K562 (cell line): ENCODE results near the gene BPIFB2. TPM values are rescaled to one million over a fixed set of nuclear protein-coding genes. Genes with fewer than 3 reads are reported as not detected.

Source experiments
- ATAC-seq: fragments of 200-7000 bp; cut with Tn5 transposase; 3 replicates; pipeline ENCODE4 v1.9.1; 2020; ENCODE audit warnings: moderate library complexity
- BruUV-seq: library from RNA; stranded (reverse); fragments of 400-500 nt; replicated peaks from 2 replicates; lab custom pipeline; 2021; lab: Mats Ljungman, UMichigan
- CTCF ChIA-PET: fragments of 300-600 bp; formaldehyde crosslinking; extraction: SDS; loops from one replicate; lab custom pipeline; 2021; ENCODE audit warnings: low intra/inter-chr PET ratio; lab: Yijun Ruan, JAX
- POLR2A ChIA-PET: fragments of 300-600, 350-650 bp; sonication (Branson Sonifier 250); formaldehyde crosslinking; extraction: SDS; loops from one replicate; lab custom pipeline; 2021; ENCODE audit warnings: antibody characterized with exemption, inconsistent platforms; lab: Yijun Ruan, JAX
- DNase-seq, 4 experiments: peaks; one replicate each; pipeline versions ENCODE4 v3.0.0 to v3.0.0-alpha.2; 2011 to 2018; ENCODE audit warnings: low spot score in 3 of 4, mixed read lengths in 3 of 4; ENCODE audit errors: extremely low read depth in 1 of 4
- FAIRE-seq: peaks from 2 replicates; lab custom pipeline; 2011; peaks lifted over from hg19 to GRCh38; lab: Jason Lieb, UNC
- H2AFZ ChIP-seq: 2 replicates; pipeline ENCODE4 v1.6.0; 2011; ENCODE audit warnings: low read depth, low read length, control low read depth, inconsistent platforms
- H3K27ac ChIP-seq: fragments of 200-600 bp; 3 replicates; pipeline ENCODE4 v1.8.0; 2011; ENCODE audit warnings: low read depth, mild to moderate bottlenecking, control low read depth, inconsistent platforms, low read length, moderate library complexity, mixed read lengths; ENCODE audit errors: extremely low read depth
- H3K27me3 ChIP-seq, 2 experiments: fragments of 300-600 bp in 1 of 2; 2 replicates in 1 of 2; 3 replicates in 1 of 2; pipeline versions ENCODE4 v1.6.0 to v1.8.0; 2011; ENCODE audit warnings: inconsistent platforms in 2 of 2, low read length in 2 of 2, mild to moderate bottlenecking in 1 of 2, mixed read lengths in 1 of 2, moderate library complexity in 1 of 2; ENCODE audit not compliant: control insufficient read depth in 2 of 2, insufficient read depth in 2 of 2
- H3K36me3 ChIP-seq: fragments of 300-600 bp; 3 replicates; pipeline ENCODE4 v1.8.0; 2011; ENCODE audit warnings: mild to moderate bottlenecking, low read length, inconsistent platforms; ENCODE audit not compliant: control insufficient read depth, insufficient read depth
- H3K4me1 ChIP-seq, 2 experiments: fragments of 200-600 bp in 1 of 2; replicated peaks in 1 of 2; 2 replicates in 1 of 2; 3 replicates in 1 of 2; pipeline versions ENCODE4 v1.5.1 to v1.8.0; 2011; ENCODE audit warnings: inconsistent platforms in 2 of 2, low read length in 2 of 2, mild to moderate bottlenecking in 1 of 2, mixed read lengths in 1 of 2, moderate library complexity in 1 of 2; ENCODE audit not compliant: control insufficient read depth in 2 of 2, insufficient read depth in 2 of 2
- H3K4me2 ChIP-seq: 2 replicates; pipeline ENCODE4 v1.6.1; 2011; ENCODE audit warnings: low read length, control low read depth, inconsistent platforms, mixed read lengths; ENCODE audit not compliant: insufficient read depth
- H3K4me3 ChIP-seq: fragments of 200-600 bp; sonication (generic), shearing (Covaris generic); 2 replicates; pipeline ENCODE4 v1.5.1; 2016; ENCODE audit warnings: control low read depth, inconsistent platforms
- H3K79me2 ChIP-seq: fragments of 200-600 bp; 3 replicates; pipeline ENCODE4 v1.8.0; 2011; ENCODE audit warnings: low read length, inconsistent platforms; ENCODE audit not compliant: control insufficient read depth, insufficient read depth
- H3K9ac ChIP-seq, 2 experiments: 2 replicates each; pipeline versions ENCODE4 v1.6.0 to v1.6.1; 2011; ENCODE audit warnings: low read depth in 2 of 2, low read length in 2 of 2, control low read depth in 1 of 2, inconsistent platforms in 1 of 2, mild to moderate bottlenecking in 1 of 2, mixed read lengths in 1 of 2; ENCODE audit not compliant: insufficient read depth in 1 of 2
- H3K9me1 ChIP-seq: one replicate; pipeline ENCODE4 v1.6.0; 2011; ENCODE audit warnings: inconsistent platforms, mild to moderate bottlenecking, low read length, moderate library complexity; ENCODE audit not compliant: control insufficient read depth, insufficient read depth
- H3K9me3 ChIP-seq: replicated peaks from 2 replicates; pipeline ENCODE4 v1.5.1; 2011; ENCODE audit warnings: low read depth, low read length, inconsistent platforms; ENCODE audit not compliant: control insufficient read depth, insufficient read depth
- H4K20me1 ChIP-seq: replicated peaks from 2 replicates; pipeline ENCODE4 v1.6.1; 2011; ENCODE audit warnings: low read length, inconsistent platforms, mixed read lengths; ENCODE audit not compliant: control insufficient read depth, insufficient read depth
- BRD9 ChIP-seq: fragments of 450-650 bp; IDR thresholded peaks from 2 replicates; pipeline ENCODE4 v1.6.1; 2018; ENCODE audit warnings: low read depth; ENCODE audit not compliant: partially characterized antibody
- HINFP ChIP-seq: fragments of 450-650 bp; conservative IDR thresholded peaks from 2 replicates; pipeline ENCODE4 v1.6.1; 2016; ENCODE audit warnings: missing genetic modification characterization, low read depth, mild to moderate bottlenecking, control low read depth, missing compliant biosample characterization
- HNRNPL ChIP-seq: fragments of 200-400 bp; formaldehyde crosslinking; IDR thresholded peaks from 2 replicates; pipeline ENCODE4 v1.6.1; 2017; ENCODE audit warnings: low read depth, mild to moderate bottlenecking, low read length
- KDM1A ChIP-seq, 2 experiments: fragments of 450-650 bp; IDR thresholded peaks; 2 replicates each; pipeline ENCODE4 v1.6.1; 2016; ENCODE audit warnings: mild to moderate bottlenecking in 2 of 2
- SFPQ ChIP-seq: fragments of 200-400 bp; formaldehyde crosslinking; IDR thresholded peaks from 2 replicates; pipeline ENCODE4 v1.6.1; 2017; ENCODE audit warnings: mild to moderate bottlenecking, low read depth, low read length, moderate library complexity
- SMAD4 ChIP-seq: fragments of 250-450 bp; sonication (Bioruptor Pico); conservative IDR thresholded peaks from 2 replicates; pipeline ENCODE4 v1.8.0; 2021; ENCODE audit warnings: inconsistent platforms, mild to moderate bottlenecking, moderate library complexity
- TCFL5 ChIP-seq: fragments of 250-450 bp; sonication (Bioruptor Pico); conservative IDR thresholded peaks from 2 replicates; pipeline ENCODE4 v1.6.1; 2021; ENCODE audit warnings: mild to moderate bottlenecking, moderate library complexity, matching md5 sums
- ZNF124 ChIP-seq: sonication (generic); formaldehyde crosslinking; IDR thresholded peaks from 2 replicates; pipeline ENCODE4 v1.8.1; 2022; ENCODE audit warnings: missing genetic modification reagents
- ZNF445 ChIP-seq: fragments of 250-450 bp; sonication (Bioruptor Pico); IDR thresholded peaks from 2 replicates; pipeline ENCODE4 v1.4.0; 2020; ENCODE audit warnings: low read depth, mild to moderate bottlenecking, moderate library complexity
- ZNF740 ChIP-seq, 3 experiments: fragments of 200-800 bp in 1 of 3; sonication (Bioruptor generic) in 1 of 3; sonication (generic) in 1 of 3; formaldehyde crosslinking in 1 of 3; IDR thresholded peaks; 2 replicates each; pipeline versions ENCODE4 v1.6.1 to v1.8.0; 2016 to 2022; ENCODE audit warnings: mild to moderate bottlenecking in 2 of 3, missing compliant biosample characterization in 2 of 3, missing genetic modification characterization in 2 of 3, missing genetic modification reagents in 1 of 3
- WGBS: fragments of 100-300 bp; shearing (Covaris generic); methylation state at CpG from one replicate; pipeline ENCODE4 v1.1.6; 2016; ENCODE audit warnings: low coverage, mixed read lengths; ENCODE audit not compliant: insufficient coverage; ENCODE audit errors: missing lambda C conversion rate; 5-methylcytosine and 5-hydroxymethylcytosine counted together
- in situ Hi-C: fragments of 300-500 bp; cut with MboI; formaldehyde crosslinking; loops from 4 replicates; pipeline ENCODE4 v1.15.0; 2018; ENCODE audit warnings: inconsistent platforms, mixed read lengths
- intact Hi-C: fragments of 100-400 bp; cut with micrococcal nuclease; formaldehyde crosslinking; loops from 2 replicates; pipeline ENCODE4 v1.14.2; 2022
- polyA plus RNA-seq, 8 experiments: library from polyadenylated mRNA; depleted of rRNA in 4 of 8; stranded (reverse) in 5 of 8; unstranded in 3 of 8; fragments of >200 nt; fragmentation: Nextera tagmentation in 2 of 8; fragmentation: Illumina TruSeq in 1 of 8; extraction: Ambion mirVana in 2 of 8; extraction: Trizol in 1 of 8; gene quantifications; 2 replicates each; pipeline versions ENCODE4 v1.2.1 to v1.2.3, GENCODE V29; 2011 to 2014; ENCODE audit warnings: inconsistent platforms in 1 of 8, missing spikeins in 1 of 8
- total RNA-seq, 7 experiments: library from RNA; depleted of rRNA in 6 of 7; stranded (reverse); fragments of >200 nt in 6 of 7; fragmentation: Illumina TruSeq in 2 of 7; extraction: Trizol in 2 of 7; gene quantifications; 2 replicates each; pipeline versions ENCODE4 v1.2.1 to v1.2.3, GENCODE V29; 2011 to 2021; ENCODE audit warnings: low replicate concordance in 1 of 7
- TF ChIP-seq, protein P1 (sequence below): fragments of 450-650 bp; IDR thresholded peaks from 2 replicates; pipeline ENCODE4 v1.6.1; 2016; ENCODE audit warnings: antibody characterized with exemption

The BPIFB2 gene
- total and polyA plus RNA-seq, 9 of the 15 experiments (the other 6 are each of a cell fraction or from before 2014, with no cell fraction given), result not detected

- no peak for FAIRE-seq
- POLR2A ChIA-PET, result interaction anchor here (0.6 to 1.2 kb wide), 2 partner anchors 8 to 61 kb away, joined by 3 to 6 read pairs; no protein-coding TSS in a partner anchor
Measured at GRCh38 chr20:33059136-33059535, 51.6 kb downstream of the BPIFB2 start.

More at GRCh38 chr20:33059136-33059535, 51.6 kb downstream of the BPIFB2 start:
- intact Hi-C loops, result no loop called here
- Histone ChIP-seq H4K20me1 (peaks cover 13% of the 10 kb centered on the region), H3K9ac (no peak overlapping the region), H3K9me1 (peaks cover 2% of the 10 kb centered on the region), H3K27ac (no peak overlapping the region), H3K79me2 (no peaks in the 10 kb centered on the region), H3K4me1 (peaks cover 0 to 6% of the 10 kb centered on the region in 2 experiments; a peak in 1 of 5 replicates), H2AFZ (no peak overlapping the region), H3K36me3 (no peaks in the 10 kb centered on the region), H3K4me2 (no peak overlapping the region), H3K9me3 (no peaks in the 10 kb centered on the region), H3K4me3 (no peak overlapping the region), H3K27me3 (peaks cover 22 to 86% of the 10 kb centered on the region in 2 experiments; a peak in 4 of 5 replicates)
- no peak for DNase-seq
- ATAC-seq, result no peak; the same call in 2 of the 3 replicates
- no TSS peak for BruUV-seq
- CTCF ChIA-PET, result no interaction called here
- TF ChIP-seq KDM1A (IDR thresholded peaks at IDR 0.05) (no peak), BRD9 (no peak), TCFL5 (no peak), SMAD4 (CRISPR knock-in tag) (no peak), ZNF124 (CRISPR knock-in tag) (no peak), HNRNPL (no peak), ZNF445 (CRISPR knock-in tag) (no peak), SFPQ (no peak), HINFP (tag) (no peak), ZNF740 (CRISPR knock-in tag; IDR thresholded peaks at IDR 0.05) (no peak), ZNF740 (tag; IDR thresholded peaks at IDR 0.05) (no peak)
- TF ChIP-seq, protein P1, sequence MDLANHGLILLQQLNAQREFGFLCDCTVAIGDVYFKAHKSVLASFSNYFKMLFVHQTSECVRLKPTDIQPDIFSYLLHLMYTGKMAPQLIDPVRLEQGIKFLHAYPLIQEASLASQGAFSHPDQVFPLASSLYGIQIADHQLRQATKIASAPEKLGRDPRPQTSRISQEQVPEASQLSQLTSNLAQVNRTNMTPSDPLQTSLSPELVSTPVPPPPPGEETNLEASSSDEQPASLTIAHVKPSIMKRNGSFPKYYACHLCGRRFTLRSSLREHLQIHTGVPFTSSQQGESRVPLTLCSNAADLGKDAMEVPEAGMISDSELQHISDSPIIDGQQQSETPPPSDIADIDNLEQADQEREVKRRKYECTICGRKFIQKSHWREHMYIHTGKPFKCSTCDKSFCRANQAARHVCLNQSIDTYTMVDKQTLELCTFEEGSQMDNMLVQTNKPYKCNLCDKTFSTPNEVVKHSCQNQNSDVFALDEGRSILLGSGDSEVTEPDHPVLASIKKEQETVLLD, result no peak
- in situ Hi-C loops, result no loop called here
- WGBS, result 0% methylated on average over 7 of the region's 7 CpGs
